C4-2B (cell line): ENCODE results near the gene TBC1D12.
"Not testable (repeated sequence)": the region's sequence is repeated elsewhere in the genome, so short reads cannot be mapped to it uniquely, and the experiment has no call there.

ENCODE experiments used
- CTCF ChIP-seq: fragments of 450-650 bp; conservative IDR thresholded peaks from 2 replicates; pipeline ENCODE4 v1.5.1; 2017; ENCODE audit warnings: mild to moderate bottlenecking
- ZFX ChIP-seq: fragments of 450-650 bp; IDR thresholded peaks from 2 replicates; pipeline ENCODE4 v1.6.1; 2017

GRCh38 chr10:94385733-94386132 lies 16.6 kb upstream of the TBC1D12 start:
- not testable (repeated sequence) for TF ChIP-seq CTCF, ZFX
